H9 (cell line): ENCODE measurements around the gene SLMAP. TPM values are rescaled to one million over a fixed set of nuclear protein-coding genes. Genes with fewer than 3 reads are reported as not detected.

Experiments
- DNase-seq: peaks from one replicate; pipeline ENCODE4 v3.0.0-alpha.2; 2017
- H2AFZ ChIP-seq: one replicate; pipeline ENCODE4 v1.6.1; 2013; ENCODE audit warnings: mild to moderate bottlenecking, low read length, control low read depth, moderate library complexity
- H2AK5ac ChIP-seq: 2 replicates; pipeline ENCODE4 v1.6.1; 2013; ENCODE audit warnings: low read length, control low read depth, mixed read lengths; ENCODE audit not compliant: insufficient read length
- H2BK120ac ChIP-seq: one replicate; pipeline ENCODE4 v1.6.1; 2013; ENCODE audit warnings: low read depth, mild to moderate bottlenecking, low read length, control low read depth, inconsistent platforms; ENCODE audit not compliant: poor library complexity, severe bottlenecking
- H2BK12ac ChIP-seq: 2 replicates; pipeline ENCODE4 v1.6.1; 2013; ENCODE audit warnings: low read length, control low read depth, mixed read lengths, low read depth; ENCODE audit not compliant: insufficient read length
- H2BK15ac ChIP-seq: 2 replicates; pipeline ENCODE4 v1.6.1; 2013; ENCODE audit warnings: low read depth, low read length, control low read depth
- H2BK20ac ChIP-seq: one replicate; pipeline ENCODE4 v1.6.1; 2013; ENCODE audit warnings: low read depth, mild to moderate bottlenecking, low read length, control low read depth, inconsistent platforms; ENCODE audit not compliant: poor library complexity, severe bottlenecking
- H2BK5ac ChIP-seq: 2 replicates; pipeline ENCODE4 v1.6.1; 2013; ENCODE audit warnings: low read length, control low read depth, mixed read lengths; ENCODE audit not compliant: insufficient read length
- H3K14ac ChIP-seq: 2 replicates; pipeline ENCODE4 v1.6.1; 2013; ENCODE audit warnings: low read length, control low read depth; ENCODE audit not compliant: insufficient read depth
- H3K18ac ChIP-seq: 2 replicates; pipeline ENCODE4 v1.6.1; 2013; ENCODE audit warnings: low read depth, mild to moderate bottlenecking, mixed read lengths, low read length, control low read depth; ENCODE audit not compliant: insufficient read length
- H3K23ac ChIP-seq: 2 replicates; pipeline ENCODE4 v1.6.1; 2013; ENCODE audit warnings: low read length, control low read depth, mixed read lengths, low read depth; ENCODE audit not compliant: insufficient read length
- H3K23me2 ChIP-seq: 2 replicates; pipeline ENCODE4 v1.6.1; 2013; ENCODE audit warnings: low read depth, mild to moderate bottlenecking, mixed read lengths, low read length, control low read depth; ENCODE audit not compliant: insufficient read length, poor library complexity, severe bottlenecking
- H3K27ac ChIP-seq: 2 replicates; pipeline ENCODE4 v1.5.1; 2013; ENCODE audit warnings: low read length, control low read depth, mixed read lengths, low read depth; ENCODE audit not compliant: insufficient read length
- H3K27me3 ChIP-seq: 2 replicates; pipeline ENCODE4 v1.6.1; 2013; ENCODE audit warnings: low read length, control low read depth, inconsistent platforms; ENCODE audit not compliant: insufficient read depth
- H3K4ac ChIP-seq: 2 replicates; pipeline ENCODE4 v1.6.1; 2013; ENCODE audit warnings: low read depth, mild to moderate bottlenecking, control low read depth, inconsistent platforms, low read length, moderate library complexity
- H3K4me1 ChIP-seq: 2 replicates; pipeline ENCODE4 v1.6.1; 2013; ENCODE audit warnings: low read length, control low read depth, inconsistent platforms; ENCODE audit not compliant: insufficient read depth
- H3K4me2 ChIP-seq: 2 replicates; pipeline ENCODE4 v1.6.1; 2013; ENCODE audit warnings: low read length, control low read depth, mixed read lengths; ENCODE audit not compliant: insufficient read length, insufficient read depth
- H3K56ac ChIP-seq: 2 replicates; pipeline ENCODE4 v1.6.1; 2013; ENCODE audit warnings: low read depth, mild to moderate bottlenecking, mixed read lengths, low read length, control low read depth; ENCODE audit not compliant: insufficient read length
- H3K79me1 ChIP-seq: 2 replicates; pipeline ENCODE4 v1.6.1; 2013; ENCODE audit warnings: low read depth, mild to moderate bottlenecking, moderate library complexity, low read length, control low read depth, inconsistent platforms; ENCODE audit not compliant: insufficient read depth, poor library complexity, severe bottlenecking
- H3K79me2 ChIP-seq: 2 replicates; pipeline ENCODE4 v1.6.1; 2013; ENCODE audit warnings: low read length, control low read depth, inconsistent platforms; ENCODE audit not compliant: insufficient read depth
- H3K9ac ChIP-seq: 2 replicates; pipeline ENCODE4 v1.6.1; 2013; ENCODE audit warnings: low read length, control low read depth, mixed read lengths; ENCODE audit not compliant: insufficient read length; ENCODE audit errors: extremely low read depth
- H3K9me3 ChIP-seq: one replicate; pipeline ENCODE4 v1.6.1; 2013; ENCODE audit warnings: low read depth, low read length, inconsistent platforms; ENCODE audit not compliant: control insufficient read depth
- H3T11ph ChIP-seq: one replicate; pipeline ENCODE4 v1.6.1; 2013; ENCODE audit warnings: mild to moderate bottlenecking, low read length, control low read depth, inconsistent platforms
- H4K20me1 ChIP-seq: one replicate; pipeline ENCODE4 v1.6.1; 2013; ENCODE audit not compliant: control insufficient read depth, insufficient read length, insufficient read depth
- H4K5ac ChIP-seq: 2 replicates; pipeline ENCODE4 v1.6.1; 2013; ENCODE audit warnings: low read depth, mild to moderate bottlenecking, mixed read lengths, low read length, control low read depth; ENCODE audit not compliant: insufficient read length
- H4K8ac ChIP-seq: replicated peaks from 2 replicates; pipeline ENCODE4 v1.6.1; 2013; ENCODE audit warnings: low read length, control low read depth, mixed read lengths, low read depth; ENCODE audit not compliant: insufficient read length
- H4K91ac ChIP-seq: 2 replicates; pipeline ENCODE4 v1.6.1; 2013; ENCODE audit warnings: low read depth, mild to moderate bottlenecking, moderate library complexity, mixed read lengths, low read length, control low read depth; ENCODE audit not compliant: insufficient read length
- H3K27ac Mint-ChIP-seq, 3 experiments: 2 replicates in 2 of 3; 3 replicates in 1 of 3; pipeline ENCODE4 v1.8.0; 2020 to 2021; ENCODE audit warnings: mixed read lengths in 3 of 3, mild to moderate bottlenecking in 1 of 3, moderate library complexity in 1 of 3
- H3K27me3 Mint-ChIP-seq: 2 replicates; pipeline ENCODE4 v1.8.0; 2021; ENCODE audit warnings: low read depth, mild to moderate bottlenecking, moderate library complexity, mixed read lengths
- H3K36me3 Mint-ChIP-seq, 3 experiments: 2 replicates in 2 of 3; 3 replicates in 1 of 3; pipeline ENCODE4 v1.8.0; 2020 to 2021; ENCODE audit warnings: low read depth in 3 of 3, mixed read lengths in 3 of 3; ENCODE audit not compliant: insufficient read depth in 1 of 3
- H3K4me1 Mint-ChIP-seq, 2 experiments: 2 replicates each; pipeline ENCODE4 v1.8.0; 2020; ENCODE audit warnings: mixed read lengths in 2 of 2
- H3K4me3 Mint-ChIP-seq, 2 experiments: 2 replicates in 1 of 2; 3 replicates in 1 of 2; pipeline ENCODE4 v1.8.0; 2020 to 2021; ENCODE audit warnings: mild to moderate bottlenecking in 2 of 2, mixed read lengths in 2 of 2, moderate library complexity in 1 of 2
- H3K9me3 Mint-ChIP-seq, 2 experiments: 2 replicates in 1 of 2; 3 replicates in 1 of 2; pipeline ENCODE4 v1.8.0; 2020; ENCODE audit warnings: mild to moderate bottlenecking in 2 of 2, mixed read lengths in 2 of 2, moderate library complexity in 1 of 2
- WGBS: extraction: QIAGEN DNeasy Blood & Tissue Kit; methylation state at CpG from one replicate; pipeline ENCODE4 v1.1.7; 2013; ENCODE audit warnings: missing lambda C conversion rate, low lambda C conversion rate, mixed read lengths; ENCODE audit not compliant: insufficient read length; ENCODE audit errors: extremely low coverage; 5-methylcytosine and 5-hydroxymethylcytosine counted together
- total RNA-seq: library from RNA; stranded (reverse); gene quantifications from 2 replicates; pipeline ENCODE4 v1.2.1, GENCODE V29; 2021
- TF ChIP-seq, protein P1 (sequence below): fragments of 200-600 bp; sonication (generic); conservative IDR thresholded peaks from 3 replicates; pipeline ENCODE4 v1.8.0; 2021; ENCODE audit warnings: antibody characterized with exemption, mild to moderate bottlenecking

Gene SLMAP
- total RNA-seq, 1 experiment from 2014 or later: 65.1 TPM

DNA sequence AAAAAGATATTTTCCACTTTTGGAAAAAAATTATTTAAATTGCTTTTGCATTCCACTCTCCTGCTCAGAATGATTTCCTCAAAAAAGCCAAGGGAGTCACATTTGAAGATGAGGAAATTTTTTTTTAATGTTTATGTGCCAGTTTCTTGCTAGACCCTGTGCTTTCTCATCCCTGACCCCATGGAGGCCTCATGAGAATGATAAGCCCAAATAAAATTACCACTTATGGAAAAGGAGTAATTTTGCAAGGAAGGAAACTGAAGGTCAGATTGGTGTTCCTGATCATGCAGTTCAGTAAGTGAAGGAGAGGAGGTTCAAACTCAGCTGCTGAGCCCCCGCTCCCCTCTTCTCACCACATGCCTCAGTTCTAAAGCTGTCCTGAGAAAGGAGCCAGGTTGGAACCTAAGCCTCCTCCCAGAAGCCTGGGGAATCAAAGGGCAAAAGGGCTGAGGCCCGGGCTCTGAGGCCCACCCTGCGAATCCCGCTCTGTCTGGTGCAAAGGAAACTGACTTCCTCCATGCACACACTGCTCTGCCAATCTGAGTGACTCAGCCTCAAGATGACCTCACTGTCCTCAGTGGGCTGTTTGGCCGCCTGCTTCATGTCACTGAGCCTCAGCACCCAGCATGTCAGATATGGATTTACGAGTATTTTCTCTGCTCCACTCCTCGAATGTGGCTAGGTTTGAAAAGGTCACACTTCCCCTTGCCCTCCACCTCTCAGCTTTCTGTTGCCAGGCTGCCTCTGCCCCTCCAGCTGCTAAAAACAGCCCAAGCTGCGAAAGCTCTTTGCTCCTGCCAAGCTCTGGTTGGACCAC lies 195.2 kb downstream of the SLMAP start:
- Histone ChIP-seq H4K20me1 (no peaks in the 10 kb centered on the region), H3K27ac (no peak overlapping the region), H4K91ac (peak overlapping the region; percentile 42), H3K9me3 (no peaks in the 10 kb centered on the region), H3K14ac (peak overlapping the region; percentile 3; the same call in 1 of the 2 replicates), H2BK5ac (no peak overlapping the region), H3K56ac (no peak overlapping the region), H2AK5ac (no peak overlapping the region), H4K5ac (peak overlapping the region; percentile 15), H3K79me2 (no peaks in the 10 kb centered on the region), H2BK12ac (peak overlapping the region; percentile 5), H3K79me1 (no peaks in the 10 kb centered on the region), H3K9ac (no peak overlapping the region), H2AFZ (no peak overlapping the region), H3K23ac (no peak overlapping the region), H3K4me2 (no peak overlapping the region), H3K4me1 (peaks cover 13% of the 10 kb centered on the region; the same call in 1 of the 2 replicates), H3K4ac (no peak overlapping the region), H4K8ac (no peak overlapping the region), H3K23me2 (no peaks in the 10 kb centered on the region), H2BK20ac (no peak overlapping the region), H3T11ph (no peak overlapping the region), H3K27me3 (no peaks in the 10 kb centered on the region), H2BK120ac (no peak overlapping the region), H2BK15ac (no peak overlapping the region), H3K18ac (peak overlapping the region; percentile 16)
- H3K4me3 Mint-ChIP-seq: no peak overlapping the region
- no peaks in the 10 kb centered on the region for H3K9me3 Mint-ChIP-seq
- TF ChIP-seq, protein P1, sequence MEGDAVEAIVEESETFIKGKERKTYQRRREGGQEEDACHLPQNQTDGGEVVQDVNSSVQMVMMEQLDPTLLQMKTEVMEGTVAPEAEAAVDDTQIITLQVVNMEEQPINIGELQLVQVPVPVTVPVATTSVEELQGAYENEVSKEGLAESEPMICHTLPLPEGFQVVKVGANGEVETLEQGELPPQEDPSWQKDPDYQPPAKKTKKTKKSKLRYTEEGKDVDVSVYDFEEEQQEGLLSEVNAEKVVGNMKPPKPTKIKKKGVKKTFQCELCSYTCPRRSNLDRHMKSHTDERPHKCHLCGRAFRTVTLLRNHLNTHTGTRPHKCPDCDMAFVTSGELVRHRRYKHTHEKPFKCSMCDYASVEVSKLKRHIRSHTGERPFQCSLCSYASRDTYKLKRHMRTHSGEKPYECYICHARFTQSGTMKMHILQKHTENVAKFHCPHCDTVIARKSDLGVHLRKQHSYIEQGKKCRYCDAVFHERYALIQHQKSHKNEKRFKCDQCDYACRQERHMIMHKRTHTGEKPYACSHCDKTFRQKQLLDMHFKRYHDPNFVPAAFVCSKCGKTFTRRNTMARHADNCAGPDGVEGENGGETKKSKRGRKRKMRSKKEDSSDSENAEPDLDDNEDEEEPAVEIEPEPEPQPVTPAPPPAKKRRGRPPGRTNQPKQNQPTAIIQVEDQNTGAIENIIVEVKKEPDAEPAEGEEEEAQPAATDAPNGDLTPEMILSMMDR: no peak
- no peaks in the 10 kb centered on the region for H3K27me3 Mint-ChIP-seq
- H3K27ac Mint-ChIP-seq: peak overlapping the region in 2 of 3 experiments; percentile 18 to 90; a peak in 4 of 7 replicates
- no peaks in the 10 kb centered on the region; a peak in 1 of 7 replicates for H3K36me3 Mint-ChIP-seq
- DNase-seq: no peak
- peaks cover 37 to 41% of the 10 kb centered on the region in 2 experiments for H3K4me1 Mint-ChIP-seq
- no CpG with 5 or more reads among the region's 8 CpGs for WGBS
